OCI-LY3 (cell line): ENCODE measurements around the gene CASP6.

Experiments used
- EZH2phosphoT487 ChIP-seq: fragments of 200-600 bp; shearing (Covaris generic); IDR thresholded peaks from 2 replicates; pipeline ENCODE4 v1.6.1; 2018; ENCODE audit warnings: antibody characterized with exemption, mixed run types, low read depth
- TF ChIP-seq, protein P1 (sequence below): fragments of 200-600, 300-600 bp; sonication (generic); IDR thresholded peaks from 2 replicates; pipeline ENCODE4 v1.5.1; 2014; ENCODE audit warnings: antibody characterized with exemption, low read length, low read depth

DNA sequence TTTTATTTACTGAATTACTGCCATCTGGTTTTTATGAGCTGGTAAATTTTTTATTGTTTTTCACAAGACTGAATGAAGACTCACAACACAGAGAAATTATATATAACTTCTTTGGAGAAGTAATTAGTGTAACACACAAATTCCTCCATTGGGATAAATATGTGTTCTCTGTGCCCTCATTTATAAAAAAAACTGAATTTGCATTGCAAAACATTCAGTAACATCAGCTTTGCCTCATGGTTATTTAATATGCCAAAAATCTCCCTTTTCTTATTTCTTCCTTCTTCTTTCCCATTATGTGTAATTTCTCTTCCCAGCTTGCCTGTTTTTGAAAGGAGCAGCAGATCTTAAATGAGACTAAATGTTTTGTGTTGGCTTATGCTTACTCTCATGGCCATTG, 18.5 kb downstream of the CASP6 start:
- TF ChIP-seq, protein P1, sequence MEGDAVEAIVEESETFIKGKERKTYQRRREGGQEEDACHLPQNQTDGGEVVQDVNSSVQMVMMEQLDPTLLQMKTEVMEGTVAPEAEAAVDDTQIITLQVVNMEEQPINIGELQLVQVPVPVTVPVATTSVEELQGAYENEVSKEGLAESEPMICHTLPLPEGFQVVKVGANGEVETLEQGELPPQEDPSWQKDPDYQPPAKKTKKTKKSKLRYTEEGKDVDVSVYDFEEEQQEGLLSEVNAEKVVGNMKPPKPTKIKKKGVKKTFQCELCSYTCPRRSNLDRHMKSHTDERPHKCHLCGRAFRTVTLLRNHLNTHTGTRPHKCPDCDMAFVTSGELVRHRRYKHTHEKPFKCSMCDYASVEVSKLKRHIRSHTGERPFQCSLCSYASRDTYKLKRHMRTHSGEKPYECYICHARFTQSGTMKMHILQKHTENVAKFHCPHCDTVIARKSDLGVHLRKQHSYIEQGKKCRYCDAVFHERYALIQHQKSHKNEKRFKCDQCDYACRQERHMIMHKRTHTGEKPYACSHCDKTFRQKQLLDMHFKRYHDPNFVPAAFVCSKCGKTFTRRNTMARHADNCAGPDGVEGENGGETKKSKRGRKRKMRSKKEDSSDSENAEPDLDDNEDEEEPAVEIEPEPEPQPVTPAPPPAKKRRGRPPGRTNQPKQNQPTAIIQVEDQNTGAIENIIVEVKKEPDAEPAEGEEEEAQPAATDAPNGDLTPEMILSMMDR = no peak
- no peak for TF ChIP-seq EZH2phosphoT487
